Type B pancreatic cell (in vitro differentiated cells): Measurements from ENCODE around the gene ARHGAP42. TPM values are rescaled to one million over a fixed set of nuclear protein-coding genes. Genes with fewer than 3 reads are reported as not detected.

Source experiments
- DNase-seq: peaks from one replicate; pipeline ENCODE4 v3.0.0; 2021; ENCODE audit warnings: mixed read lengths; ENCODE audit not compliant: unreplicated experiment; ENCODE audit errors: extremely low spot score
- H3K27ac Mint-ChIP-seq: 2 replicates; pipeline ENCODE4 v1.8.0; 2021; ENCODE audit warnings: mild to moderate bottlenecking, mixed read lengths
- H3K27me3 Mint-ChIP-seq: 2 replicates; pipeline ENCODE4 v1.8.0; 2021; ENCODE audit warnings: mixed read lengths
- H3K36me3 Mint-ChIP-seq: 2 replicates; pipeline ENCODE4 v1.8.0; 2021; ENCODE audit warnings: mixed read lengths
- H3K4me1 Mint-ChIP-seq: one replicate; pipeline ENCODE4 v1.8.0; 2021; ENCODE audit warnings: mixed read lengths; ENCODE audit not compliant: unreplicated experiment
- H3K4me3 Mint-ChIP-seq: 2 replicates; pipeline ENCODE4 v1.8.0; 2021; ENCODE audit warnings: mild to moderate bottlenecking, mixed read lengths
- H3K9me3 Mint-ChIP-seq: 2 replicates; pipeline ENCODE4 v1.8.0; 2021; ENCODE audit warnings: mixed read lengths
- total RNA-seq: library from RNA; stranded (reverse); gene quantifications from 2 replicates; pipeline ENCODE4 v1.2.1, GENCODE V29; 2021; ENCODE audit warnings: low replicate concordance
- TF ChIP-seq, protein P1 (sequence below): fragments of 200-600 bp; sonication (generic); conservative IDR thresholded peaks from 2 replicates; pipeline ENCODE4 v1.5.0; 2021; ENCODE audit warnings: antibody characterized with exemption, mild to moderate bottlenecking

ARHGAP42 gene
- total RNA-seq, 1 donor from 2014 or later, result 22.6 TPM

DNA sequence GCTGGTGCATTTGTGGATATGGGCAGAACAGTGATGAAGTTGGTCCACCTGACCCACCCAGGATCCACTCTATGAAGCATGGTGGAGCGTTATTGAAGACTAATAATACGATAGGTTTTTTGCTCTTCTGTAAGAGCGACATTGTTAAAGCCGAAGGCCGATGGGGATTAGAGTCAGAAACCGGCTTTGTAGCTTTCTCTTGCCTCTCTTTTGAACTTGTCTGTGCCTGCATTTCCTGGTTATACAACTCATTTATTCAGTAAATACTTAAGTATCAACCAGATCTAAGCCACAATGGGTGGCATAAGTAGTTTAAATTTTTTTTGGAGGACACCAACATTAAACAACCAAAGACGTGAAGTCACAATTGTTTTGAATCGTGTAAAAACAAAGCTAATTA, 93.4 kb downstream of the ARHGAP42 start:
- Mint-ChIP-seq H3K9me3 (no peaks in the 10 kb centered on the region), H3K27ac (no peak overlapping the region), H3K27me3 (no peaks in the 10 kb centered on the region), H3K4me3 (no peak overlapping the region), H3K36me3 (peaks cover 5% of the 10 kb centered on the region), H3K4me1 (peaks cover 14% of the 10 kb centered on the region)
- DNase-seq, result no peak
- TF ChIP-seq, protein P1, sequence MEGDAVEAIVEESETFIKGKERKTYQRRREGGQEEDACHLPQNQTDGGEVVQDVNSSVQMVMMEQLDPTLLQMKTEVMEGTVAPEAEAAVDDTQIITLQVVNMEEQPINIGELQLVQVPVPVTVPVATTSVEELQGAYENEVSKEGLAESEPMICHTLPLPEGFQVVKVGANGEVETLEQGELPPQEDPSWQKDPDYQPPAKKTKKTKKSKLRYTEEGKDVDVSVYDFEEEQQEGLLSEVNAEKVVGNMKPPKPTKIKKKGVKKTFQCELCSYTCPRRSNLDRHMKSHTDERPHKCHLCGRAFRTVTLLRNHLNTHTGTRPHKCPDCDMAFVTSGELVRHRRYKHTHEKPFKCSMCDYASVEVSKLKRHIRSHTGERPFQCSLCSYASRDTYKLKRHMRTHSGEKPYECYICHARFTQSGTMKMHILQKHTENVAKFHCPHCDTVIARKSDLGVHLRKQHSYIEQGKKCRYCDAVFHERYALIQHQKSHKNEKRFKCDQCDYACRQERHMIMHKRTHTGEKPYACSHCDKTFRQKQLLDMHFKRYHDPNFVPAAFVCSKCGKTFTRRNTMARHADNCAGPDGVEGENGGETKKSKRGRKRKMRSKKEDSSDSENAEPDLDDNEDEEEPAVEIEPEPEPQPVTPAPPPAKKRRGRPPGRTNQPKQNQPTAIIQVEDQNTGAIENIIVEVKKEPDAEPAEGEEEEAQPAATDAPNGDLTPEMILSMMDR, result no peak

DNA sequence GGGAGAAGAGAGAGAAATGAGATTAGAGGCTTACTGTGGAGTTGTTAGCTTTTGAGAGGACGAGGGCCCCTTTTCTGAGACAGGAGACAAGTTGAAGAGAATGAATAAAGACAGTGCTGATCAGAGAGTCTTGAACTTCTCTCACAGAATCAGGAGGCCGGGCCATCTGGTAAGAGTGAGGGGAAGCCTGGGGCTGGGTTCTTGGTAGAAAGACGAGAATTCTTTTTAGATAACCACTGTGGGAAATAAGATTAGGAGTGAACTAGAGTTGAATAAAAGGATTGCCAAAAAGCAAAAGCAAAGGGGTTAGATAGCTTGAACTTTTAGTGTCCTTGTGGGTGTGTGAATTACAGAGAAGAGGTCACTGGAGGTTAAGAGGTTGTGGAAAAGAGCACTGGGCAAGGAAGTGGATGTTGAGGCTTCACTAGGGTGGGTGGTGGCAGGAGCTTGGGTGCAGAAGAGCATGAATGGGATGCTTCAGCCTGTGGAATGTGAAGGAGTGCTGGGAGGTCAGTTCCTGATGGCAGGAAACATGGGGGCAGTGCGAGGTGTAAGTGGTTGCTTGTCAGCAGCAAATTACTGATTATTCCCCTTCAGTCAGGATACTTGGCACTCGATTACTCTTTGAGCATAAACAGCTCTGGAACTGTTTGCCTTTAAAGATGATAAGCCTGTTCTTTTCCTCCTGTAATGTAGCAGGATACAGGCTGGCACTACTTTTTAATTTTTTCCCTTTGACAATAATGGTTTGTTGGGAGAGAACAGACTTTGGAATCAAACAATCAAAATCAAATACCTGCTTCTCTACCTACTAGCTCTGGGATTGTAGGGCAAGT, 98.3 kb downstream of the ARHGAP42 start:
- no peaks in the 10 kb centered on the region for H3K27me3 Mint-ChIP-seq
- H3K4me1 Mint-ChIP-seq, result peaks cover 4% of the 10 kb centered on the region
- DNase-seq, result no peak
- peaks cover 4% of the 10 kb centered on the region for H3K36me3 Mint-ChIP-seq
- no peak overlapping the region for H3K4me3 Mint-ChIP-seq
- no peaks in the 10 kb centered on the region for H3K9me3 Mint-ChIP-seq
- TF ChIP-seq, protein P1, result no peak
- H3K27ac Mint-ChIP-seq, result no peak overlapping the region

DNA sequence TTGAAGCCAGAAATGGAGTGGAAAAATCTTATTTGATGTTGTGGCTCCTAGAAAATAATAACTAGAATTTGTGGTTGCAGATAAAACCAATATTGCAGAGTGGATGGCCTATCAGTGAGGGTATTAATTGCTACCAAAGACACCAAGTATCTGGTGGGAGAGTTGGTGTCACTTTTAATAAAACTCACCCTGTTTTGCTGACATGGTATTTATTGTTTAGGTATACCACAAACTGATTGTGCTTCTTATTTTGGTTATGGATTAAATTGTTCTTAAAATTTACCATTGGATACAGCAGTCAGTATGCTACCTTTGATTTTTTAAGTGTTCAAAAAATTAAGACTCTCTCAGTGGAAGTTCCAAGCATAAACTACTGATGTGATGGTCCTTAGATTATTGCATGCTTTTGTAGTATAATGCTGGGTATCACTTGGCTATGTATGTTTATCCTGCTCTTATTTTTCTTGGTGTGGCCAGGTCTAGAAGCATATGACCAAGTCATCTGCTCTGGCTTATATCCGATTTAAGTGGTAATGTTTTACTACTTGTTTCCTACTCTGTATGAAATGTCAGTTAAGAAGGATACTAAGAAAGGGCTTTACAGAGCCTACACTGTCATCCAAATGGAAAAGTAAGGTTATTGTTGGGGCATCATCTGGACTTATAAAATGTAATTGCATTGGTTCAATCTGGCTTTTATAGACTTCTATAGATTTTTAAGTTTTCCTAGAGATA, 101.6 kb downstream of the ARHGAP42 start:
- peaks cover 4% of the 10 kb centered on the region for H3K36me3 Mint-ChIP-seq
- H3K27ac Mint-ChIP-seq, result no peak overlapping the region
- H3K4me3 Mint-ChIP-seq, result no peak overlapping the region
- no peak for DNase-seq
- TF ChIP-seq, protein P1, result no peak
- H3K9me3 Mint-ChIP-seq, result no peaks in the 10 kb centered on the region
- H3K27me3 Mint-ChIP-seq, result no peaks in the 10 kb centered on the region
- H3K4me1 Mint-ChIP-seq, result peaks cover 4% of the 10 kb centered on the region

DNA sequence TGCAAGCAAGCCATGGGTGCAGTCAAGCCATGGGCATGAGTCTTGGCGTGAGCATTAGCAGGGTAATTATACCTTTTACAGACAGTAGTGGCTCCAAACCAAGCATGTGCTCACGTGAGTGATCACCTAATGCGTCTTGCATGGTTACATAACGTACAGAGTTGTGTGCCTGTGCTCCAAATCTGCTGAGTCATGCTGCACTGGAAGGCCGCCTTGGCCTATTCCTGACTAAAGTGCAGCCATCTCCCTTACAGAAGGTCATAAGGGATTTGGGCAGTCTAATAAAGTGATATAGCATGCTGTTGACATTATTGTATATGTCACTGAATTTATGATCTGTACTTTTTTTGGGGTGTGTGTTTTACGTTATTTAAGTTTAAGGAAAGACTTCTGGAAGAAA, 102.4 kb downstream of the ARHGAP42 start:
- DNase-seq, result no peak
- Mint-ChIP-seq H3K27me3 (no peaks in the 10 kb centered on the region), H3K36me3 (peaks cover 4% of the 10 kb centered on the region), H3K9me3 (no peaks in the 10 kb centered on the region), H3K27ac (no peak overlapping the region), H3K4me1 (peaks cover 4% of the 10 kb centered on the region), H3K4me3 (no peak overlapping the region)
- TF ChIP-seq, protein P1, result no peak

DNA sequence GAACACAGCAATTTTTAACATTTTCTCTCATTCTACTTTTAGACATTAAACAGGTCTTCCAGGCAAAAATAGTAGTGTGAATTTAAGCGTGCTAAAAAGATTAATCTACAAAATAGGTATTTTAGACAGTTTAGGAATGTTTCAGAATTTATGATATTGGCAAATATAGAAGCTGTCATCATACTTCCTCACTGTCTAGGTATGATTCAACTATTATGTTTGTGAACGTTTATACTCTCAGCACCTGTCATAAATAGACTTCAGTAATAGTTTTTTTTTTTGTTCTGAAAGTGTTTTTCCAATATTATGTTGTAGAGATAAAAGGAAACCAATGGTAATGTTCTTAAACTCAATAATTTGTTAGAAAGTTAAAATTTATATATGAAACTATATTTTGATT, 103.0 kb downstream of the ARHGAP42 start:
- peaks cover 4% of the 10 kb centered on the region for H3K4me1 Mint-ChIP-seq

More for the DNA sequence above, 103.0 kb downstream of the ARHGAP42 start:
- TF ChIP-seq, protein P1, result no peak
- Mint-ChIP-seq H3K9me3 (no peaks in the 10 kb centered on the region), H3K36me3 (peaks cover 4% of the 10 kb centered on the region), H3K4me3 (no peak overlapping the region), H3K27ac (no peak overlapping the region), H3K27me3 (no peaks in the 10 kb centered on the region)
- DNase-seq, result no peak
